ENCODE results near the gene TVP23C.

The TVP23C gene

GRCh38 chr17:15498107-15498506 is 65.2 kb downstream of the TVP23C start:
- no peak for DNase-seq (ENCODE audit: extremely low read depth in 1 of 2, low read depth in 1 of 2)

GRCh38 chr17:15496735-15497670 is 66.3 kb downstream of the TVP23C start:
- no peak for DNase-seq (ENCODE audit: extremely low read depth in 1 of 2, low read depth in 1 of 2)

GRCh38 chr17:15494821-15495220 is 68.5 kb downstream of the TVP23C start:
- DNase-seq (ENCODE audit: extremely low read depth in 1 of 2, low read depth in 1 of 2): no peak

GRCh38 chr17:15493693-15494035 is 69.6 kb downstream of the TVP23C start:
- DNase-seq (ENCODE audit: extremely low read depth in 1 of 2, low read depth in 1 of 2): no peak

- no peak for DNase-seq (ENCODE audit: extremely low read depth in 1 of 2, low read depth in 1 of 2)
Measured at GRCh38 chr17:15492791-15493692, 70.2 kb downstream of the TVP23C start.

GRCh38 chr17:15492186-15492585 is 71.1 kb downstream of the TVP23C start:
- no peak for DNase-seq (ENCODE audit: extremely low read depth in 1 of 2, low read depth in 1 of 2)

GRCh38 chr17:15490634-15491261 is 72.5 kb downstream of the TVP23C start:
- DNase-seq (ENCODE audit: extremely low read depth in 1 of 2, low read depth in 1 of 2): no peak

GRCh38 chr17:15488557-15488956 is 74.7 kb downstream of the TVP23C start:
- DNase-seq (ENCODE audit: extremely low read depth in 1 of 2, low read depth in 1 of 2): no peak

- no peak for DNase-seq (ENCODE audit: extremely low read depth in 1 of 2, low read depth in 1 of 2)
Measured at GRCh38 chr17:15485045-15485444, 78.2 kb downstream of the TVP23C start.

GRCh38 chr17:15483431-15483830 is 79.9 kb downstream of the TVP23C start:
- DNase-seq (ENCODE audit: extremely low read depth in 1 of 2, low read depth in 1 of 2): no peak

- no peak for DNase-seq (ENCODE audit: extremely low read depth in 1 of 2, low read depth in 1 of 2)
Measured at GRCh38 chr17:15482476-15482875, 80.8 kb downstream of the TVP23C start.

GRCh38 chr17:15481481-15481880 is 81.8 kb downstream of the TVP23C start:
- no peak for DNase-seq (ENCODE audit: extremely low read depth in 1 of 2, low read depth in 1 of 2)

GRCh38 chr17:15480204-15480603 is 83.1 kb downstream of the TVP23C start:
- DNase-seq (ENCODE audit: extremely low read depth in 1 of 2, low read depth in 1 of 2): no peak

GRCh38 chr17:15479703-15480102 is 83.6 kb downstream of the TVP23C start:
- DNase-seq (ENCODE audit: extremely low read depth in 1 of 2, low read depth in 1 of 2): no peak

GRCh38 chr17:15478845-15479244 is 84.4 kb downstream of the TVP23C start:
- no peak for DNase-seq (ENCODE audit: extremely low read depth in 1 of 2, low read depth in 1 of 2)

- DNase-seq (ENCODE audit: extremely low read depth in 1 of 2, low read depth in 1 of 2): no peak
Measured at GRCh38 chr17:15475631-15476354, 87.5 kb downstream of the TVP23C start.

GRCh38 chr17:15472891-15473290 is 90.4 kb downstream of the TVP23C start:
- no peak for DNase-seq (ENCODE audit: extremely low read depth in 1 of 2, low read depth in 1 of 2)

GRCh38 chr17:15470536-15470935 is 92.7 kb downstream of the TVP23C start:
- no peak for DNase-seq (ENCODE audit: extremely low read depth in 1 of 2, low read depth in 1 of 2)

GRCh38 chr17:15469260-15469659 is 94.0 kb downstream of the TVP23C start:
- DNase-seq (ENCODE audit: extremely low read depth in 1 of 2, low read depth in 1 of 2): no peak

GRCh38 chr17:15468126-15468525 is 95.2 kb downstream of the TVP23C start:
- no peak for DNase-seq (ENCODE audit: extremely low read depth in 1 of 2, low read depth in 1 of 2)

GRCh38 chr17:15467592-15467991 is 95.7 kb downstream of the TVP23C start, which contains the start of gene CDRT4:
CDRT4 (minus strand) TSS chr17:15467621; CDS start chr17:15440238, 27,383 bp downstream.
- DNase-seq (ENCODE audit: extremely low read depth in 1 of 2, low read depth in 1 of 2): no peak
